HG03025 (cell line): Measurements from ENCODE around the gene GGN.
"Not testable (repeated sequence)": the region's sequence is repeated elsewhere in the genome, so short reads cannot be mapped to it uniquely, and the experiment has no call there.

Experiments used
- ATAC-seq: cut with Tn5 transposase; IDR thresholded peaks from one replicate; pipeline ENCODE4 v1.9.1; 2021; ENCODE audit warnings: mild to moderate bottlenecking, moderate library complexity; ENCODE audit not compliant: unreplicated experiment, low FRiP score

The GGN gene

GRCh38 chr19:38367041-38367440 lies 20.8 kb downstream of the GGN start:
- ATAC-seq, result no peak

GRCh38 chr19:38362946-38363688 lies 24.7 kb downstream of the GGN start:
- ATAC-seq, result not testable (repeated sequence)

GRCh38 chr19:38362076-38362945 lies 25.5 kb downstream of the GGN start:
- ATAC-seq, result no peak

- ATAC-seq, result no peak
Measured at GRCh38 chr19:38361633-38362075, 26.2 kb downstream of the GGN start.

GRCh38 chr19:38360839-38361631 lies 26.8 kb downstream of the GGN start:
- ATAC-seq, result no peak

- no peak for ATAC-seq
Measured at GRCh38 chr19:38360351-38360750, 27.5 kb downstream of the GGN start.

- no peak for ATAC-seq
Measured at GRCh38 chr19:38359242-38360021, 28.4 kb downstream of the GGN start.

GRCh38 chr19:38358071-38358470 lies 29.8 kb downstream of the GGN start:
- no peak for ATAC-seq

- ATAC-seq, result no peak
Measured at GRCh38 chr19:38355728-38356725, 31.8 kb downstream of the GGN start.

- ATAC-seq, result no peak
Measured at GRCh38 chr19:38352611-38353010, 35.2 kb downstream of the GGN start.

- ATAC-seq, result no peak
Measured at GRCh38 chr19:38351865-38352395, 35.9 kb downstream of the GGN start.

- ATAC-seq, result no peak
Measured at GRCh38 chr19:38350883-38351282, 37.0 kb downstream of the GGN start.

GRCh38 chr19:38346837-38347236 lies 41.0 kb downstream of the GGN start:
- no peak for ATAC-seq

GRCh38 chr19:38340927-38341326 lies 46.9 kb downstream of the GGN start:
- ATAC-seq, result no peak

- ATAC-seq, result not testable (repeated sequence)
Measured at GRCh38 chr19:38339011-38339410, 48.8 kb downstream of the GGN start.

GRCh38 chr19:38337360-38337653 lies 50.5 kb downstream of the GGN start:
- no peak for ATAC-seq

- ATAC-seq, result peak; percentile 45
Measured at GRCh38 chr19:38336638-38337359, 51.0 kb downstream of the GGN start.

GRCh38 chr19:38335949-38336637 lies 51.7 kb downstream of the GGN start:
- peak; percentile 71 for ATAC-seq
